Measurements from ENCODE around the gene SLC16A11.

- no peak for TF ChIP-seq MXI1 (IDR thresholded peaks at IDR 0.05; ENCODE audit: borderline replicate concordance, low read depth, low read length)
- peak; percentile 93 for TF ChIP-seq CTCF (conservative IDR thresholded peaks at IDR 0.05; ENCODE audit: low read depth, low read length)
- no peak for TF ChIP-seq POLR2A (IDR thresholded peaks at IDR 0.05; ENCODE audit: low read depth, low read length)
- TF ChIP-seq MAFK (IDR thresholded peaks at IDR 0.05; ENCODE audit: low read depth, low read length), result 0 out of 2 replicates have a peak, but pooled peaks have one; percentile 7
- no peak for TF ChIP-seq USF2 (IDR thresholded peaks at IDR 0.05; ENCODE audit: low read depth, low read length)
- no peak for TF ChIP-seq RFX5 (IDR thresholded peaks at IDR 0.05; ENCODE audit: low read depth, low read length)
- no peak for TF ChIP-seq RCOR1 (IDR thresholded peaks at IDR 0.05; ENCODE audit: insufficient replicate concordance, low read length)
- TF ChIP-seq FOS (IDR thresholded peaks at IDR 0.05; ENCODE audit: low read depth, low read length), result no peak
- TF ChIP-seq BHLHE40 (IDR thresholded peaks at IDR 0.05; ENCODE audit: low read depth, low read length), result no peak
- no peak for TF ChIP-seq CHD1 (IDR thresholded peaks at IDR 0.05; ENCODE audit: low read depth, low read length)
- no peak for TF ChIP-seq MAZ (IDR thresholded peaks at IDR 0.05; ENCODE audit: borderline replicate concordance, low read depth, low read length)
- TF ChIP-seq CEBPB (IDR thresholded peaks at IDR 0.05; ENCODE audit: low read depth, low read length), result peak; percentile 56
These were observed 1.7 kb upstream of the SLC16A11 start for GRCh38 chr17:7045492-7046126.

Data from IMR-90 (cell line).